HCT116 (cell line): ENCODE results near the gene SYNE4.

Experiments
- CEBPB ChIP-seq: IDR thresholded peaks from 2 replicates; pipeline ENCODE4 v1.6.1; 2012; ENCODE audit warnings: low read depth
- EZH2 ChIP-seq: fragments of 200-600 bp; sonication (generic); IDR thresholded peaks from 2 replicates; pipeline ENCODE4 v1.6.1; 2017; ENCODE audit warnings: antibody characterized with exemption, mixed run types
- FOSL1 ChIP-seq: IDR thresholded peaks from 2 replicates; pipeline ENCODE4 v1.6.1; 2012; ENCODE audit warnings: low read depth
- JUND ChIP-seq: IDR thresholded peaks from 2 replicates; pipeline ENCODE4 v1.6.1; 2012
- POLR2A ChIP-seq: IDR thresholded peaks from 2 replicates; pipeline ENCODE4 v1.7.0; 2011; ENCODE audit warnings: borderline replicate concordance; ENCODE audit not compliant: insufficient read depth, insufficient read length; ENCODE audit errors: extremely low read depth
- POLR2AphosphoS5 ChIP-seq: IDR thresholded peaks from 2 replicates; pipeline ENCODE4 v1.6.1; 2011; ENCODE audit warnings: mild to moderate bottlenecking, low read depth, low read length, moderate library complexity
- SP1 ChIP-seq: IDR thresholded peaks from 2 replicates; pipeline ENCODE4 v1.6.1; 2012; ENCODE audit warnings: low read depth
- YY1 ChIP-seq: IDR thresholded peaks from 2 replicates; pipeline ENCODE4 v1.6.1; 2011; ENCODE audit warnings: low read length, low read depth, moderate library complexity, mild to moderate bottlenecking; ENCODE audit not compliant: insufficient replicate concordance; ENCODE audit errors: extremely low read depth
- ZNF274 ChIP-seq: fragments of 200-500 bp; sonication (Bioruptor generic); IDR thresholded peaks from 2 replicates; pipeline ENCODE4 v1.6.1; 2014; ENCODE audit warnings: mild to moderate bottlenecking, low read depth, low read length, inconsistent platforms
- TF ChIP-seq, protein P1 (sequence below), 3 experiments: fragments of 200-600 bp in 1 of 3; sonication (generic) in 1 of 3; IDR thresholded peaks in 2 of 3; conservative IDR thresholded peaks in 1 of 3; 2 replicates each; pipeline ENCODE4 v1.5.1; 2012 to 2017; ENCODE audit warnings: low read depth in 2 of 3, low read length in 2 of 3, antibody characterized with exemption in 1 of 3, borderline replicate concordance in 1 of 3, control low read depth in 1 of 3, mild to moderate bottlenecking in 1 of 3, mixed read lengths in 1 of 3, mixed run types in 1 of 3, moderate library complexity in 1 of 3; ENCODE audit not compliant: insufficient read depth in 1 of 3
- TF ChIP-seq, protein P2 (sequence below): IDR thresholded peaks from 2 replicates; pipeline ENCODE4 v1.6.1; 2012

DNA sequence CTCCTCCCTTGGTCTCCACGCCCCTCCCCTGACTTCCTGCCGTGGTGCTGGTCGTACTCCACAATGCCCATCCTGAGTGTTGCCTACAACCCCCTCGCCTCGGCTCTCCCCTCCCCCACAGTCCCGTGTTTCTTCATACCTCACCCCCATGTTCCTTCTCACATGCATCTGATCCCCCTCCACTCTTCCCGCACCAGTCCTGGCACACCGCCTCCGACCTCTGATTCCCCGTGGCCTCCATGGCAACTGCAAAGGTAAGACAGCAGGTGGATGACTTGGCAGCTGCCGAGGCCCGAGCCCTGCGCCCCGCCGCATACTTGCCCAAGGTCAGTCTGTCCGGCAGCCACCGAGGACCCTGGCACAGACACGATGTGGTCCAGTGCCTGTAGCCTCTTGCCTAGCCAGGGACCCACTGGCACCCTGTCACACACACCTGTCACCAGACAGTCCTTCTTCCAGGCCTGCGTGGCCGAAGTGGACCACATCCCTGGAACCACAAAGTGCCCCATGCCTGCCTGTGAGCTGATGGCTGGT is 29.7 kb downstream of the SYNE4 start:
- TF ChIP-seq POLR2AphosphoS5: no peak
- no peak for TF ChIP-seq FOSL1
- TF ChIP-seq, protein P1, sequence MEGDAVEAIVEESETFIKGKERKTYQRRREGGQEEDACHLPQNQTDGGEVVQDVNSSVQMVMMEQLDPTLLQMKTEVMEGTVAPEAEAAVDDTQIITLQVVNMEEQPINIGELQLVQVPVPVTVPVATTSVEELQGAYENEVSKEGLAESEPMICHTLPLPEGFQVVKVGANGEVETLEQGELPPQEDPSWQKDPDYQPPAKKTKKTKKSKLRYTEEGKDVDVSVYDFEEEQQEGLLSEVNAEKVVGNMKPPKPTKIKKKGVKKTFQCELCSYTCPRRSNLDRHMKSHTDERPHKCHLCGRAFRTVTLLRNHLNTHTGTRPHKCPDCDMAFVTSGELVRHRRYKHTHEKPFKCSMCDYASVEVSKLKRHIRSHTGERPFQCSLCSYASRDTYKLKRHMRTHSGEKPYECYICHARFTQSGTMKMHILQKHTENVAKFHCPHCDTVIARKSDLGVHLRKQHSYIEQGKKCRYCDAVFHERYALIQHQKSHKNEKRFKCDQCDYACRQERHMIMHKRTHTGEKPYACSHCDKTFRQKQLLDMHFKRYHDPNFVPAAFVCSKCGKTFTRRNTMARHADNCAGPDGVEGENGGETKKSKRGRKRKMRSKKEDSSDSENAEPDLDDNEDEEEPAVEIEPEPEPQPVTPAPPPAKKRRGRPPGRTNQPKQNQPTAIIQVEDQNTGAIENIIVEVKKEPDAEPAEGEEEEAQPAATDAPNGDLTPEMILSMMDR (IDR thresholded peaks at IDR 0.05 in 2 of 3, conservative IDR thresholded peaks at IDR 0.05 in 1 of 3; ENCODE audit: borderline replicate concordance in 1 of 3, insufficient read depth in 1 of 3, low read depth in 2 of 3, low read length in 2 of 3): no peak
- no peak for TF ChIP-seq YY1
- TF ChIP-seq CEBPB: no peak
- TF ChIP-seq JUND: no peak
- TF ChIP-seq SP1: no peak
- TF ChIP-seq EZH2: no peak
- no peak for TF ChIP-seq POLR2A
- no peak for TF ChIP-seq ZNF274
- TF ChIP-seq, protein P2, sequence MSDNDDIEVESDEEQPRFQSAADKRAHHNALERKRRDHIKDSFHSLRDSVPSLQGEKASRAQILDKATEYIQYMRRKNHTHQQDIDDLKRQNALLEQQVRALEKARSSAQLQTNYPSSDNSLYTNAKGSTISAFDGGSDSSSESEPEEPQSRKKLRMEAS: no peak
